ENCODE measurements around the gene STK10. TPM values are rescaled to one million over a fixed set of nuclear protein-coding genes. Genes with fewer than 3 reads are reported as not detected.

STK10 gene
- total and polyA plus RNA-seq, 2 of the 8 experiments (the other 6 are each of a cell fraction or from before 2014, with no cell fraction given), result 10.5 to 21.4 TPM

GRCh38 chr5:172118891-172119290 is 69.1 kb downstream of the STK10 start:
- no peak for DNase-seq (ENCODE audit: low read depth in 1 of 2, low spot score in 2 of 2)
- Histone ChIP-seq H3K9me3 (ENCODE audit: insufficient read depth in 2 of 2, low read depth in 1 of 2, low read length in 1 of 2) (no peaks in the 10 kb centered on the region), H2BK120ac (replicated peaks; ENCODE audit: low read depth, low read length) (no peak overlapping the region), H2AFZ (ENCODE audit: low read length) (no peak overlapping the region), H4K8ac (ENCODE audit: extremely low read depth, insufficient read depth, low read length) (no peak overlapping the region), H3K79me2 (ENCODE audit: control insufficient read depth in 1 of 2, insufficient read depth in 2 of 2, low read length in 2 of 2) (no peaks in the 10 kb centered on the region), H3K27ac (ENCODE audit: low read depth, low read length) (no peak overlapping the region), H2BK12ac (ENCODE audit: low read depth, low read length) (no peak overlapping the region), H3K4me2 (ENCODE audit: insufficient read depth in 1 of 2, low read depth in 2 of 2, low read length in 2 of 2) (no peak overlapping the region), H4K20me1 (replicated peaks in 1 of 2; ENCODE audit: control insufficient read depth in 1 of 2, insufficient read depth in 2 of 2, low read length in 2 of 2) (no peaks in the 10 kb centered on the region), H2BK20ac (ENCODE audit: low read length) (no peak overlapping the region), H3K4ac (replicated peaks; ENCODE audit: insufficient read length, low read depth, low read length) (no peak overlapping the region), H3K18ac (ENCODE audit: extremely low read depth, low read length) (no peak overlapping the region), H3K79me1 (ENCODE audit: low read depth, low read length) (no peaks in the 10 kb centered on the region), H3K14ac (ENCODE audit: insufficient read length) (no peak overlapping the region), H2BK5ac (ENCODE audit: low read depth, low read length) (no peak overlapping the region), H3K23ac (ENCODE audit: insufficient read length) (no peak overlapping the region), H3K4me1 (replicated peaks in 1 of 4; ENCODE audit: control insufficient read depth in 3 of 4, insufficient read depth in 4 of 4, low read length in 3 of 4) (no peaks in the 10 kb centered on the region; a peak in 1 of 7 replicates), H2AK5ac (ENCODE audit: low read depth, low read length) (no peak overlapping the region), H4K5ac (ENCODE audit: insufficient read length, low read depth, low read length) (no peak overlapping the region), H3K23me2 (ENCODE audit: low read depth, low read length) (no peaks in the 10 kb centered on the region), H3K36me3 (ENCODE audit: control insufficient read depth in 2 of 4, insufficient read depth in 4 of 4, low read length in 3 of 4) (no peaks in the 10 kb centered on the region), H4K91ac (replicated peaks; ENCODE audit: insufficient read length, low read length) (no peak overlapping the region), H3K56ac (replicated peaks; ENCODE audit: insufficient read length, low read depth, low read length) (no peak overlapping the region), H3K27me3 (replicated peaks in 1 of 4; ENCODE audit: control insufficient read depth in 3 of 4, extremely low read depth in 1 of 4, insufficient read depth in 3 of 4, low read length in 3 of 4) (no peaks in the 10 kb centered on the region; a peak in 1 of 7 replicates), H3K4me3 (ENCODE audit: extremely low read depth in 1 of 4, insufficient read depth in 2 of 4, low read depth in 3 of 4, low read length in 4 of 4) (no peak overlapping the region), H2BK15ac (ENCODE audit: low read length) (no peak overlapping the region), H3K9ac (replicated peaks in 1 of 4; ENCODE audit: extremely low read depth in 1 of 4, low read depth in 3 of 4, low read length in 3 of 4) (no peak overlapping the region)
- no peak for FAIRE-seq
- ChIA-PET CTCF (ENCODE audit: partially characterized antibody) (interaction anchor here (3.1 kb wide), 1 partner anchor 13 kb away, joined by 11 read pairs; no protein-coding TSS in a partner anchor), POLR2A (ENCODE audit: partially characterized antibody) (no interaction called here)
- 94% methylated on average over 10 of the region's 11 CpGs; no CpG with 5 or more reads in 1 of the 2 experiments for WGBS, 2 experiments (ENCODE audit: extremely low coverage in 1 of 2, insufficient coverage in 1 of 2, insufficient read length in 1 of 2, insufficient replicate concordance in 2 of 2, low coverage in 1 of 2, low lambda C conversion rate in 2 of 2, missing lambda C conversion rate in 1 of 2)
- TF ChIP-seq SAP30 (IDR thresholded peaks at IDR 0.05; ENCODE audit: insufficient read depth, insufficient replicate concordance, low read length), result no peak
- TF ChIP-seq ASH2L (IDR thresholded peaks at IDR 0.05; ENCODE audit: low read length), result no peak
- TF ChIP-seq POU5F1 (IDR thresholded peaks at IDR 0.05; ENCODE audit: low read depth, low read length), result no peak
- no peak for TF ChIP-seq CTBP2 (IDR thresholded peaks at IDR 0.05; ENCODE audit: borderline replicate concordance, insufficient read depth, insufficient read length, low read length)
- TF ChIP-seq ATF3 (IDR thresholded peaks at IDR 0.05; ENCODE audit: insufficient read depth, low read depth, low read length), result no peak
- TF ChIP-seq GTF2F1 (IDR thresholded peaks at IDR 0.05; ENCODE audit: borderline replicate concordance, low read depth, low read length), result no peak
- no peak for TF ChIP-seq E2F6 (IDR thresholded peaks at IDR 0.05)
- TF ChIP-seq SP4 (IDR thresholded peaks at IDR 0.05; ENCODE audit: low read length), result no peak
- no peak for TF ChIP-seq SP2 (IDR thresholded peaks at IDR 0.05; ENCODE audit: low read length)
- TF ChIP-seq KDM4A (IDR thresholded peaks at IDR 0.05; ENCODE audit: low read depth, low read length, severe bottlenecking), result no peak
- TF ChIP-seq SIN3A (conservative IDR thresholded peaks at IDR 0.05 in 1 of 2, IDR thresholded peaks at IDR 0.05 in 1 of 2; ENCODE audit: low read depth in 1 of 2, low read length in 2 of 2), result no peak
- TF ChIP-seq NRF1 (IDR thresholded peaks at IDR 0.05; ENCODE audit: low read depth, low read length), result no peak

Data from H1 (cell line).